Measurements from ENCODE around the gene TRO.

DNA sequence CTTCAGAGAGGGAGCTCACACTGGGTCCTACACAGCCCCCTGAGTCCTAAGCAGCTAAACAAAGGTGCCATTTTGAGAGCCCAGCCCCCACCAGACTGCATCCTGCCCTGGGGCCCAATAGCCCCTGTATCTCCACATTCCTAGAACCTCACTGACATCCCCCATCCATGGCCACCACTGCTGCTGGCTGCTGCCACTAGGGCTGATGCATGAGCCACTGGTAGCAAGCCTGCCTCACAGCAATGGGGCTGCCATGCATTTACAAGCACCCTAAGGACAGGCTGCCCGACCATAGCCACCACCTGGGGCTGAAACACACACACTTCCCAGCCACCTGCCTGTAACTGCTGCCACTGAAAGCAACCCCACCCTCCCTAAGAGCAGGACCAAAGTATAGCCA is 26.5 kb upstream of the TRO start:
- TF ChIP-seq, protein P1, sequence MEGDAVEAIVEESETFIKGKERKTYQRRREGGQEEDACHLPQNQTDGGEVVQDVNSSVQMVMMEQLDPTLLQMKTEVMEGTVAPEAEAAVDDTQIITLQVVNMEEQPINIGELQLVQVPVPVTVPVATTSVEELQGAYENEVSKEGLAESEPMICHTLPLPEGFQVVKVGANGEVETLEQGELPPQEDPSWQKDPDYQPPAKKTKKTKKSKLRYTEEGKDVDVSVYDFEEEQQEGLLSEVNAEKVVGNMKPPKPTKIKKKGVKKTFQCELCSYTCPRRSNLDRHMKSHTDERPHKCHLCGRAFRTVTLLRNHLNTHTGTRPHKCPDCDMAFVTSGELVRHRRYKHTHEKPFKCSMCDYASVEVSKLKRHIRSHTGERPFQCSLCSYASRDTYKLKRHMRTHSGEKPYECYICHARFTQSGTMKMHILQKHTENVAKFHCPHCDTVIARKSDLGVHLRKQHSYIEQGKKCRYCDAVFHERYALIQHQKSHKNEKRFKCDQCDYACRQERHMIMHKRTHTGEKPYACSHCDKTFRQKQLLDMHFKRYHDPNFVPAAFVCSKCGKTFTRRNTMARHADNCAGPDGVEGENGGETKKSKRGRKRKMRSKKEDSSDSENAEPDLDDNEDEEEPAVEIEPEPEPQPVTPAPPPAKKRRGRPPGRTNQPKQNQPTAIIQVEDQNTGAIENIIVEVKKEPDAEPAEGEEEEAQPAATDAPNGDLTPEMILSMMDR (IDR thresholded peaks at IDR 0.05 in 2 of 3, conservative IDR thresholded peaks at IDR 0.05 in 1 of 3; ENCODE audit: insufficient read depth in 2 of 3, low read depth in 1 of 3, low read length in 3 of 3): no peak
- TF ChIP-seq, protein P2, sequence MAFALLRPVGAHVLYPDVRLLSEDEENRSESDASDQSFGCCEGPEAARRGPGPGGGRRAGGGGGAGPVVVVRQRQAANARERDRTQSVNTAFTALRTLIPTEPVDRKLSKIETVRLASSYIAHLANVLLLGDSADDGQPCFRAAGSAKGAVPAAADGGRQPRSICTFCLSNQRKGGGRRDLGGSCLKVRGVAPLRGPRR (CRISPR knock-in tag; IDR thresholded peaks at IDR 0.05): no peak
- TF ChIP-seq NRF1 (conservative IDR thresholded peaks at IDR 0.05 in 1 of 2, IDR thresholded peaks at IDR 0.05 in 1 of 2) (no peak), ATF7 (IDR thresholded peaks at IDR 0.05) (no peak), DPF2 (IDR thresholded peaks at IDR 0.05) (no peak), SP2 (IDR thresholded peaks at IDR 0.05; ENCODE audit: extremely low read depth, low read depth, low read length, poor library complexity, severe bottlenecking) (no peak), EZH2 (IDR thresholded peaks at IDR 0.05; ENCODE audit: borderline replicate concordance, low read depth, low read length) (no peak), ZNF79 (CRISPR knock-in tag; IDR thresholded peaks at IDR 0.05; ENCODE audit: low read depth) (no peak), YY1 (IDR thresholded peaks at IDR 0.05; ENCODE audit: borderline replicate concordance in 1 of 3, control insufficient read depth in 1 of 3, extremely low read depth in 1 of 3, insufficient read depth in 3 of 3, insufficient read length in 1 of 3, insufficient replicate concordance in 2 of 3, low read depth in 1 of 3, low read length in 2 of 3) (no peak), SP1 (CRISPR knock-in tag; IDR thresholded peaks at IDR 0.05) (no peak)
- TF ChIP-seq, protein P3, sequence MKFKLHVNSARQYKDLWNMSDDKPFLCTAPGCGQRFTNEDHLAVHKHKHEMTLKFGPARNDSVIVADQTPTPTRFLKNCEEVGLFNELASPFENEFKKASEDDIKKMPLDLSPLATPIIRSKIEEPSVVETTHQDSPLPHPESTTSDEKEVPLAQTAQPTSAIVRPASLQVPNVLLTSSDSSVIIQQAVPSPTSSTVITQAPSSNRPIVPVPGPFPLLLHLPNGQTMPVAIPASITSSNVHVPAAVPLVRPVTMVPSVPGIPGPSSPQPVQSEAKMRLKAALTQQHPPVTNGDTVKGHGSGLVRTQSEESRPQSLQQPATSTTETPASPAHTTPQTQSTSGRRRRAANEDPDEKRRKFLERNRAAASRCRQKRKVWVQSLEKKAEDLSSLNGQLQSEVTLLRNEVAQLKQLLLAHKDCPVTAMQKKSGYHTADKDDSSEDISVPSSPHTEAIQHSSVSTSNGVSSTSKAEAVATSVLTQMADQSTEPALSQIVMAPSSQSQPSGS (CRISPR knock-in tag; IDR thresholded peaks at IDR 0.05): no peak
- TF ChIP-seq, protein P4, sequence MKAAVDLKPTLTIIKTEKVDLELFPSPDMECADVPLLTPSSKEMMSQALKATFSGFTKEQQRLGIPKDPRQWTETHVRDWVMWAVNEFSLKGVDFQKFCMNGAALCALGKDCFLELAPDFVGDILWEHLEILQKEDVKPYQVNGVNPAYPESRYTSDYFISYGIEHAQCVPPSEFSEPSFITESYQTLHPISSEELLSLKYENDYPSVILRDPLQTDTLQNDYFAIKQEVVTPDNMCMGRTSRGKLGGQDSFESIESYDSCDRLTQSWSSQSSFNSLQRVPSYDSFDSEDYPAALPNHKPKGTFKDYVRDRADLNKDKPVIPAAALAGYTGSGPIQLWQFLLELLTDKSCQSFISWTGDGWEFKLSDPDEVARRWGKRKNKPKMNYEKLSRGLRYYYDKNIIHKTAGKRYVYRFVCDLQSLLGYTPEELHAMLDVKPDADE (conservative IDR thresholded peaks at IDR 0.05; ENCODE audit: control insufficient read depth, low read depth, low read length): no peak
- TF ChIP-seq, protein P5, sequence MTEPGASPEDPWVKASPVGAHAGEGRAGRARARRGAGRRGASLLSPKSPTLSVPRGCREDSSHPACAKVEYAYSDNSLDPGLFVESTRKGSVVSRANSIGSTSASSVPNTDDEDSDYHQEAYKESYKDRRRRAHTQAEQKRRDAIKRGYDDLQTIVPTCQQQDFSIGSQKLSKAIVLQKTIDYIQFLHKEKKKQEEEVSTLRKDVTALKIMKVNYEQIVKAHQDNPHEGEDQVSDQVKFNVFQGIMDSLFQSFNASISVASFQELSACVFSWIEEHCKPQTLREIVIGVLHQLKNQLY (CRISPR knock-in tag; conservative IDR thresholded peaks at IDR 0.05): no peak

Data from K562 (cell line).